GM10266 (cell line): ENCODE results near the gene PLPPR3.

Experiments
- DNase-seq: peaks from one replicate; pipeline ENCODE4 v3.0.0; 2012; ENCODE audit errors: extremely low spot score
- CTCF ChIP-seq: IDR thresholded peaks from 2 replicates; pipeline ENCODE4 v1.5.1; 2012; ENCODE audit warnings: mild to moderate bottlenecking, low read depth; ENCODE audit not compliant: control insufficient read depth, insufficient read depth; ENCODE audit errors: missing control alignments

PLPPR3 gene

GRCh38 chr19:802498-803098, 19.2 kb downstream of the PLPPR3 start:
- no peak for TF ChIP-seq CTCF
- DNase-seq: peak; percentile 25

GRCh38 chr19:801861-802497, 19.8 kb downstream of the PLPPR3 start:
- peak; percentile 22 for DNase-seq
- no peak for TF ChIP-seq CTCF

- DNase-seq: no peak
These were observed 20.5 kb downstream of the PLPPR3 start for GRCh38 chr19:801030-801860.

GRCh38 chr19:800360-801029, 21.3 kb downstream of the PLPPR3 start:
- TF ChIP-seq CTCF: no peak
- DNase-seq: no peak

More at GRCh38 chr19:801030-801860, 20.5 kb downstream of the PLPPR3 start:
- no peak for TF ChIP-seq CTCF

GRCh38 chr19:799076-799881, 22.5 kb downstream of the PLPPR3 start:
- peak; percentile 31 for DNase-seq
- peak; percentile 12 for TF ChIP-seq CTCF

GRCh38 chr19:798415-799075, 23.2 kb downstream of the PLPPR3 start:
- no peak for TF ChIP-seq CTCF

More at GRCh38 chr19:798415-799075, 23.2 kb downstream of the PLPPR3 start:
- DNase-seq: peak; percentile 20
